GM18519 (cell line): ENCODE data around the gene TRIM49B.
"Not testable (repeated sequence)": the region's sequence is repeated elsewhere in the genome, so short reads cannot be mapped to it uniquely, and the experiment has no call there.

Experiments used
- ATAC-seq: cut with Tn5 transposase; IDR thresholded peaks from one replicate; pipeline ENCODE4 v1.9.1; 2021; ENCODE audit warnings: mild to moderate bottlenecking, moderate library complexity; ENCODE audit not compliant: unreplicated experiment, low FRiP score

The TRIM49B gene

GRCh38 chr11:49028523-49028922 is at the start of gene TRIM49B:
Gene TRIM49B (plus strand): TSS chr11:49028823. CDS start chr11:49031600, 2,777 bp downstream.
- ATAC-seq, result not testable (repeated sequence)

DNA sequence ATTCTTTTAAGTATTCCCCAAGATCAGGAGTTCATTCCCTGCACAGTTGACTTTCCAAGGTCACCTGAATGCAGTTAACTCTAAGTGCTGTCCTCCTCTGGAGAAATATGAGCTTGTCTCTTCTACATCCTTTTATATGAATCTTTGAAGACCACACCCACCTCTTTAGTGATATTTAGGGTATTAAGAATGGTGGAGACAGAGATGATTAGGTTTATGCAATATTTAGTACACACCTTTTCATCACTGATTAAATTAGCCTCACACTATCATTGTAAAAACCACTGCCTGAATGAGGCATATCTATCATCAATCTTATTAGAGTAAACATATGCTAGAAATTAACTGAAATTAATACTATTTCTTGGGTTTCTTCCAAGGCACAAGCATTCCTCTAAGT is 44.8 kb upstream of the TRIM49B start, which contains the start of gene TRIM51G:
TSS of gene TRIM51G (minus strand) at position 101 of the 400 bp plus-strand sequence. CDS start 2,190 bp downstream, outside the sequence.
- not testable (repeated sequence) for ATAC-seq

DNA sequence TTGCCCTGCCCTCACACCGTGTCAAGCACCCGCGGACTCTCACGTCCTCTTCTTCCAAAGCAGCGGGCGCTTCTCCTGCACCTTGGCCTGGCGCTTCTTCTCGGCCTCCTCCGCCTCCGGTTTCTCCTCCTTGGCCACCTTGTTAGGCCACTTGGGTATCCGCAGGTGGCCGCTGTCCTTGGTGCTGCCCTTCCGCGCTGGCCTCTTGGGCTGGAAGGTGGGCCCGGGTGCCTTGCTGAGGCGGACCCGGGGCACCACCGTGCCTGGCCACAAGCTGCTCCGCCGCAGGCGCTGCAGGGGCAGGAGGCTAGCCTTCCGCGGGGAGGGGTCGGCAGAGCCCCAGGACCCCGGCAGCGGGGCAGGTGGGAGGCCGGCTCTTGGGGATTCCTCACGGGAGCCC is 19.6 kb downstream of the TRIM49B start:
- not testable (repeated sequence) for ATAC-seq

- ATAC-seq, result not testable (repeated sequence)
Measured at GRCh38 chr11:49049821-49050220, 21.2 kb downstream of the TRIM49B start.

GRCh38 chr11:49059012-49059411 is 30.4 kb downstream of the TRIM49B start, which contains the start of gene TRIM64C:
Gene TRIM64C (minus strand): TSS chr11:49059112. CDS start chr11:49059112, 0 bp downstream.
- ATAC-seq, result not testable (repeated sequence)

DNA sequence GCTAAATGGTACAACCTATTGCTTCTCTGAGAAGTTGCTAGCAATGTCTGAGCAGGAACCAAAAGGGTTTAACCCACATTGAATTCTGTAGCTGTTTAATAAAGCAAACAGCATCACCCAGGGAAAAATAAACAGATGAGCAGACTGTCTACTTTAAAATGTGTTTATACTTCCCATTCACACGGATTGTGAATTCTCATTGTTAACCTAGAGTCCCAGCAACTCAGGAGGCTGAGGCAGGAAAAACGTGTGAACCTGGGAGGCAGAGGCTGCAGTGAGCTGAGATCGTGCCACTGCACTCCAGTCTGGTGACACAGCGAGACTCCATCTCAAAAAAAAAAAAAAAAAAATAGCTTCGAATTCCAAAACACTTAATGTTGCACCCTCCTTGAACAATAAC is 41.3 kb downstream of the TRIM49B start:
- not testable (repeated sequence) for ATAC-seq
